ENCODE measurements around the gene ITGA6.

ITGA6 gene

GRCh38 chr2:172439911-172440310 is 12.5 kb downstream of the ITGA6 start:
- DNase-seq: no peak

GRCh38 chr2:172440795-172441194 is 13.4 kb downstream of the ITGA6 start:
- no peak for DNase-seq

GRCh38 chr2:172442072-172442895 is 14.9 kb downstream of the ITGA6 start:
- no peak for DNase-seq

- peak in 24 of 58 donors; percentile 4 to 60 (median 31) for DNase-seq
Measured at GRCh38 chr2:172445851-172446250, 18.5 kb downstream of the ITGA6 start.

DNA sequence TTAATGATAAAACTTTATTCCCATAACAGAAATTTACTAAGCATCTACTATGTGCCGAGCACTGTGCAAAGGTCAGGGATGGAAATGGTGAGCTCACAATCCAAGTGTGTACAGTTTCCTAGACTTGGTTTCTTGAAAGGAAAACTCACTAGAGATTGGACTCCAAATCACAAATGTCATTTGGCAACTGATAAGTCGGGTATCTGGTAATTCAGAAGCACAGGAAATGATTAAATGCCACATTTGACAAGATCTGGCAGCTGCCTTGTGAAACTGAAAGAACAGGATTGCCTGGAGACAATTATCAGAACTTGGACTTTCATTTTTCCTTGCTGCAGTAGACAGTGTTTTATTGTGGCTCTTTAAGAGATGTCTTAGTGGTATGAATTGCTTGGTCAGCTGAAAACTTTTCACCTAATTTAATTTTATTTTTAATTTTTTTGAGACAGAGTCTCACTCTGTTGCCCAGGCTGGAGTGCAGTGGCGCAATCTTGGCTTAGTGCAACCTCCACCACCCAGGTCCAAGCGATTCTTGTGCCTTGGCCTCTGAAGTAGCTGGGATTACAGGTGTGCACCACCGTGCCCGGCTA is 19.2 kb downstream of the ITGA6 start:
- no peak for DNase-seq

DNA sequence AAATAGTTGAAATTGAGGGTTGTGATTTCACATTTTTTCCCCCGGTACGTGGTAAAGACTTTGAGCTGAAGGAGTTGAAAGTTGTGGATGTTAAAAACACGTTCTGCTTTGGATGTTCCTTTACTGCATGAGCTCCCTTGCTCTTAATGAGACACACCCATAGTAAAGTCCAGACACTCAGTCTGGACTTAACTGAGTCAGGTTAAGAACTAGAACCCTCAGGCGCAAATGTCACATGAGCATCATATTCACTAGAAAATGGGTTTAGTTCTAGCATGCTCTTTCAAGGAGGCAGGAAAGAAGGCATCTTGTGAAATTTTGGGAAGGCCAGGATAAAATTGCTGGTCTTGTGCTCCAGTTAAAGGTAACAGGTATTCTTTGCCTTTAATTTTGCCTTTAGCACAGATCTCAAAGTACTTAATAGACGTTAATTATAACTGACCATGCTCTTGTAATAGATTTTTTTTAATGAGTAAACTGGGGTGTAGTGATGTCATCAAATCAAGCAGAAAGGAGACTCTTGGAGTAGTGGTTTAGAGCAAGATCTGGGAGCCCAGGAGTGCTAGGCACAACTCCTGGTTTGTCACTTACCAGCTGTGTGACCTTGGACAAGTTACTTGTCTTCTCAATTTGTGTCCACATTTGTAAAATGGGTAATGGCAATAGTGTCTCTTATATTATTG is 20.6 kb downstream of the ITGA6 start:
- DNase-seq: no peak

DNA sequence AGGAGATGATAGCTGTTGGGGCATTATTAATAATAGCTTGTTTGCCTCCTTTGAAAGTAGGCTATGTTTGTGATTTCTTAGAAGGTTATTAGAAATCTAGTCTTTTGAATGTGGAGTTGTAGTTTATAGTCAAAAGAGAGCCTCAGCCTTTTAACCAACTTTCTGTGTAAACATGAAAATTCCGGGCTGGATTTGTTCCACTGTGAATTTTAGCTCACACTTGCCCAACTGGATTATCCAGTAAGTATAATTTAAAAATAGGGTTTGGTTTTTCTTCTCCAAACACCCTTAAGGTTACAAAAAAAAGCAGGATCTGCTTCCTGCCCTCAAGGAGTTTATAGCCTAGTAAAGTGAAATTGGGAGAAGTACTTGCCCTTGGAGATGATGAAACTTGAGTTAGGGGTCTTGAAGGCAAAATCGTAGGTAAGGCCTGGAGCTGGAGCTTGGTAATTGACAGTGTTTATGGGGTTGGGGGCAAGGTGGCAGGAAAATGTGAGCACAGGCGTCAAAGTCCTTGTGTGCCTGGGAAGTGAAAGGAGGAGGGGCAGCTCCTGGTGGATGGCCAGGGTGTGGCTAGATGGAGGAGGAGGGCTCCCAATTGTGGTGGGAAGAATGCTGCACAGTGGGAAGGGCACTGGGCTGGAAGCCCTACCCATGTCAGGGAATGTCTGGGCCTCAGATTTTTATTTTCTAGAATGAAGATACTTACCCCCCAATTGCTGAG is 21.3 kb downstream of the ITGA6 start:
- DNase-seq: no peak

DNA sequence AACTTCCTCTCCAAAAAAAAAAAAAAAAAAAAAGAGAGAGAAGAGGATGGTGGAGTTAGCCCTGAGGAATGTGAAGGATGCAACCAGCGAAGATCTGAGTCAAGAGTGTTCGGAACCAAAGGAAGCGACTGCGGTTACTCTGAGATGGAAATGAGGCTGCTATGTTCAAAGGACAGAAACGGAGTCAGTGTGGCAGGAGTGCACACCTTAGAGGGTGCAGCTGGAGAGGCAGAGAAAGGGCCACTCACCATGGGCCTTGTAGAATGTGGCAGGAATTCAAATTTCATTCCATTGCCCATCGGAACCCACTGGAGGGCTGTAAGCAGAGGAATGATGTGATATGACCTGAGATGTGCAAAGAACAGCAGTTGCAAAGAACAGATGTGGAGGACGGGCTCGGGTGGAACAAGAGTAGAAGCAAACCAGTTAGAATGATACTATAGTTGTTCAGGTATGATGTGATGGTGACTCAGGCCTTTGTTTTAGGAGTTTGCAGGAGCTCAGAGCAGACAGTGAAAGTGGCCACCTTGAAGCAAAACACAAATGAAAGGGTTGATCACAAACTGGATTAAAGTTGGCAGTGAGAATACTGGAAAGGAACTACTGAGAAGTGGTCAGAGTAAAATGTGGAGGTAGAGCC is 22.6 kb downstream of the ITGA6 start:
- no peak for DNase-seq

- no peak for DNase-seq
Measured at GRCh38 chr2:172451923-172452322, 24.5 kb downstream of the ITGA6 start.

DNA sequence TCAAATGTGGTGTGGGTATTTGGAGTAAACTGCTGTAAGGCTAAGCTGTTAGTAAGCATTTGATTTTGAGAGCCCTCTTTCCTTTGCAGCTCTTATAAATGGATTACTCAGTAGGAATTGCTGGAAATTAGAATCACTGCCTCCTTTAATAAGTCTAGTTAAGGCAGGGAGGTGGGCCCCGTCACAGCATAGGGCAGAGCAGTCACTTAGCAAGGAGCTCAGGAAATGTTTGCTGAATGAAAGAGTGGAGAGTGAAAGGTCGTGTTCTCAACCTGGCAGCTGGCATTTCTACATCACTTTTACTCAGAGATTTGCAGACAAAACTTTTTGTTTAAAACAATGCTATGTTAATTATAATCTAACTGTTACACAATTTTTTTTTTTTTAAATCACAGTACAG is 25.5 kb downstream of the ITGA6 start:
- DNase-seq: no peak

GRCh38 chr2:172454404-172455120 is 27.2 kb downstream of the ITGA6 start:
- no peak for DNase-seq

DNA sequence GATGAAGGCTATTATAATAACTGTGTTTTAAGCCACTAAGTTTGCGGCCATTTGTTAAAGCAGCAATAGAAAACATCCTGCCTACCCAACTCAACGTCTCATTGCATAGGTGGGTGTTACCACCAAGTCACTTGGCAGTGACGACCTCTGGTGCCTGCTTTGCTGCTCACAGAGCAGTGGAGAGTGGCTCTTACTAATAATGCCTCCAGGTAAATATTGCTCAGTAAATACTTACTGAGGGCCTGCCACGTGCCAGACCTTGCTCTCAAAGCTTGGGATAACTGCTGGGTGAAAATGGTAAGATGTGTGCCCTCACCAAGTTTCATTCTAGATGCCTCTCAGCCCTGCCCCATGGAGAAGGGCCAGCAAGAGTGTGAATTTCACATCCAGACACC is 27.7 kb downstream of the ITGA6 start:
- DNase-seq: no peak

DNA sequence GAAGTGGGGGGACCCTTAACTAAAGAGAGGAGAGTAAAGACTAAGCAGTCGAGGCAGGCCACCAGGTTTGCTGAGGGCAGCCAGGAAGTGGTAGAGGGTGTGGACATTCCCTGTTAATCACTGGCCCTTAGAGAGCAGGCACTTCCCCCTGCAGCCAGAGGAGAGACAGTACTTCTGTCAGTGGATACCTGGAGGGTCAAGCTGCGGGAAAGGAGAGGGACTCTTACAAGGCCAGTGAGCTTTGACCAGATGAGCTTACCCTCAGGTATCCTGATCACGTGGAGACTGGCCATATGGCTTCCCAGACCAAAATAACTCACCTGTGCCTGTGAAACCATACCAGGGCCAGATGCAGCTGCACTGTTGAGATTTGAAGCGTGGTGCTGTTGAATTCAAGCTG is 28.6 kb downstream of the ITGA6 start:
- DNase-seq: no peak

GRCh38 chr2:172457536-172457935 is 30.1 kb downstream of the ITGA6 start:
- DNase-seq: no peak

- no peak for DNase-seq
Measured at GRCh38 chr2:172458561-172459124, 31.3 kb downstream of the ITGA6 start.

GRCh38 chr2:172460780-172461201 is 33.4 kb downstream of the ITGA6 start:
- no peak for DNase-seq

GRCh38 chr2:172461591-172462372 is 34.4 kb downstream of the ITGA6 start:
- DNase-seq: peak in 44 of 58 donors; percentile 4 to 56 (median 24)

GRCh38 chr2:172462373-172462848 is 35.0 kb downstream of the ITGA6 start:
- peak in 1 of 58 donors; percentile 33 for DNase-seq

GRCh38 chr2:172462849-172463381 is 35.5 kb downstream of the ITGA6 start:
- DNase-seq: no peak
